Pancreas (tissue), 10 donors: ENCODE data around the gene GLIPR1L2. TPM values are rescaled to one million over a fixed set of nuclear protein-coding genes. Genes with fewer than 3 reads are reported as not detected.

Experiments
- ATAC-seq, 4 donors: fragments of 200-7000 bp; cut with Tn5 transposase; one replicate each; pipeline versions ENCODE4 v1.8.0 to v1.9.1; 2020; ENCODE audit warnings: mild to moderate bottlenecking in 4 of 4, moderate library complexity in 4 of 4
- DNase-seq, 6 donors: peaks; one replicate each; pipeline ENCODE4 v3.0.0-alpha.2; 2020
- FAIRE-seq: peaks from 2 replicates; lab custom pipeline; 2012; peaks lifted over from hg19 to GRCh38; lab: Jason Lieb, UNC
- H3K27ac ChIP-seq, 4 donors: fragments of 200-600 bp; sonication (generic); 1 replicate in 3 of 4; 2 replicates in 1 of 4; pipeline versions ENCODE4 v1.5.0 to v1.8.0; 2020
- H3K27me3 ChIP-seq, 4 donors: fragments of 200-600 bp; one replicate each; pipeline ENCODE4 v1.8.0; 2021
- H3K36me3 ChIP-seq, 3 donors: fragments of 200-600 bp; sonication (generic) in 1 of 3; one replicate each; pipeline versions ENCODE4 v1.5.0 to v1.8.0; 2020 to 2021
- H3K4me1 ChIP-seq, 3 donors: fragments of 200-600 bp; one replicate each; pipeline ENCODE4 v1.8.0; 2021
- H3K4me3 ChIP-seq, 4 donors: fragments of 200-600 bp; sonication (generic) in 2 of 4; one replicate each; pipeline versions ENCODE4 v1.5.0 to v1.8.0; 2020 to 2021
- H3K9me3 ChIP-seq, 4 donors: fragments of 200-600 bp; one replicate each; pipeline ENCODE4 v1.8.0; 2021
- WGBS, 2 donors: extraction: QIAGEN DNeasy Blood & Tissue Kit; methylation state at CpG; one replicate each; pipeline ENCODE4 v1.1.7; 2013; 5-methylcytosine and 5-hydroxymethylcytosine counted together
- intact Hi-C, 3 donors: fragments of 100-400 bp; cut with DNase I; formaldehyde crosslinking; loops; one replicate each; pipeline versions ENCODE4 v1.11.1 to v1.14.2; 2022
- polyA plus RNA-seq, 2 donors: library from polyadenylated mRNA; stranded (reverse); fragments of 200-250 nt; gene quantifications; one replicate each; pipeline ENCODE4 v1.2.3, GENCODE V29; 2013
- total RNA-seq, 6 donors: library from RNA; stranded (reverse); fragmentation: NEBNext Ultra II Directional in 4 of 6; extraction: Animal tissue kit (Norgen Biotek cat#: 25700) in 4 of 6; gene quantifications; one replicate each; pipeline versions ENCODE4 v1.2.1 to v1.2.4, GENCODE V29; 2021 to 2023
- TF ChIP-seq, protein P1 (sequence below), 4 donors: fragments of 200-600 bp; sonication (generic) in 3 of 4; IDR thresholded peaks; one replicate each; pipeline versions ENCODE4 v1.5.0 to v1.8.0; 2021; ENCODE audit warnings: antibody characterized with exemption in 4 of 4
- donor health status: healthy with polysubstance abuse.
- donor health status: DM: no; HTN: no; CAD: no; lungs with moderate emphysema.
- donor health status: DM: no; HTN: no; CAD: no.
- donor health status: control.
- donor health status: control.
- donor health status: Bipolar disorder and iron deficiency.
- donor health status: DM: yes; HTN: yes; CAD: no.
- donor health status: DM: no; HTN: no; CAD: no.
- donor health status: DM: no; HTN: no; CAD: no.
- donor health status: DM: yes; HTN: yes; CAD: no.

The GLIPR1L2 gene
- total and polyA plus RNA-seq, 8 donors = 0.33 to 1.2 (median 0.47) TPM; not detected in 1

DNA sequence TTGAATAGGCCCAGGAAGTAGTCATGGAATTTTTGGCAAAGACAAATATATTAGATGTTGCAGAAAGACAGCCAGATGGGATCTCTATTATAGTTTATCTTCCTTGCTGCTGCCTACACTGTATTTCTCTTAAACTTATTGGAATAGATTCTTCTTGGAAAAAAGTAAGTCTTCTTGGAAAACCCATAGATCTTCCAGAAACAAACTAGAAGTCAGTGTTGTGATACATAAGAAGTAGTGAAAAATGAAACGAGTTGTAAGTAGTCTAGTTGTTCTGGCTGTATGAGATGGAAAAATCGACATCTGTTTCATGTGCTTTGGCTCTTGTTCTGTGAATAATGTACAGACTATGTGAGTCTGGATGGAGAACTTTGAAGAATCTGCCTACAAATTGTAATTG, 29.0 kb downstream of the GLIPR1L2 start:
- intact Hi-C loops = no loop called here
- no peak overlapping the region for H3K4me3 ChIP-seq
- H3K27ac ChIP-seq = no peak overlapping the region
- TF ChIP-seq, protein P1, sequence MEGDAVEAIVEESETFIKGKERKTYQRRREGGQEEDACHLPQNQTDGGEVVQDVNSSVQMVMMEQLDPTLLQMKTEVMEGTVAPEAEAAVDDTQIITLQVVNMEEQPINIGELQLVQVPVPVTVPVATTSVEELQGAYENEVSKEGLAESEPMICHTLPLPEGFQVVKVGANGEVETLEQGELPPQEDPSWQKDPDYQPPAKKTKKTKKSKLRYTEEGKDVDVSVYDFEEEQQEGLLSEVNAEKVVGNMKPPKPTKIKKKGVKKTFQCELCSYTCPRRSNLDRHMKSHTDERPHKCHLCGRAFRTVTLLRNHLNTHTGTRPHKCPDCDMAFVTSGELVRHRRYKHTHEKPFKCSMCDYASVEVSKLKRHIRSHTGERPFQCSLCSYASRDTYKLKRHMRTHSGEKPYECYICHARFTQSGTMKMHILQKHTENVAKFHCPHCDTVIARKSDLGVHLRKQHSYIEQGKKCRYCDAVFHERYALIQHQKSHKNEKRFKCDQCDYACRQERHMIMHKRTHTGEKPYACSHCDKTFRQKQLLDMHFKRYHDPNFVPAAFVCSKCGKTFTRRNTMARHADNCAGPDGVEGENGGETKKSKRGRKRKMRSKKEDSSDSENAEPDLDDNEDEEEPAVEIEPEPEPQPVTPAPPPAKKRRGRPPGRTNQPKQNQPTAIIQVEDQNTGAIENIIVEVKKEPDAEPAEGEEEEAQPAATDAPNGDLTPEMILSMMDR (IDR thresholded peaks at IDR 0.05) = no peak
- no peak for FAIRE-seq
- DNase-seq = no peak
- H3K36me3 ChIP-seq = no peaks in the 10 kb centered on the region
- H3K4me1 ChIP-seq = no peaks in the 10 kb centered on the region
- H3K9me3 ChIP-seq = no peaks in the 10 kb centered on the region
- no peak for ATAC-seq
- no peaks in the 10 kb centered on the region for H3K27me3 ChIP-seq
- 60 to 79% methylated on average over 2 of the region's 2 CpGs for WGBS, 2 donors

- H3K36me3 ChIP-seq = no peaks in the 10 kb centered on the region
- intact Hi-C loops = no loop called here
- H3K4me1 ChIP-seq = no peaks in the 10 kb centered on the region
- TF ChIP-seq, protein P1 (IDR thresholded peaks at IDR 0.05) = no peak
- FAIRE-seq (no peak), ATAC-seq (no peak), DNase-seq (no peak)
- H3K9me3 ChIP-seq = no peaks in the 10 kb centered on the region
- H3K4me3 ChIP-seq = no peak overlapping the region
- no peak overlapping the region for H3K27ac ChIP-seq
- no peaks in the 10 kb centered on the region for H3K27me3 ChIP-seq
- 0 to 30% methylated on average over 1 of the region's 1 CpG for WGBS, 2 donors
Observed at GRCh38 chr12:75427491-75427890, 36.6 kb downstream of the GLIPR1L2 start.

DNA sequence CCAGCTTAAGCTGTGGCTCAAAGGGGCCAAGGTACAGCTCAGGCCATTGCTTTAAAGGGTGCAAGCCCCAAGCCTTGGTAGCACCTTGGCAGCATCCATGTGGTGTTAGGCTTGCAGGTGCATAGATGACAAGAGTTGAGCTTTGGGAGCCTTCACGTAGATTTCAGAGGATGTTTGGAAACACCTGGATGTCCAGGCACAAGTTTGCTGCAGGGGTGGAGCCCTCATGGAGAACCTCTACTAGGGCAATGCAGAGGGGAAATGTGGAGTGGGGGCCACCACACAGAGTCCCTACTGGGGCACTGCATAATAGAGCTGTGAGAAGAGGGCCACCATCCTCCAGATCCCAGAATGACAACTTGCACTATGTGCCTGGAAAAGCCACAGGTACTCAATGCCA, 37.9 kb downstream of the GLIPR1L2 start:
- H3K9me3 ChIP-seq = no peaks in the 10 kb centered on the region
- H3K27ac ChIP-seq = no peak overlapping the region
- no peaks in the 10 kb centered on the region for H3K36me3 ChIP-seq
- intact Hi-C loops = no loop called here
- 63 to 78% methylated on average over 1 of the region's 1 CpG for WGBS, 2 donors
- H3K4me1 ChIP-seq = no peaks in the 10 kb centered on the region
- FAIRE-seq (no peak), ATAC-seq (no peak), DNase-seq (no peak)
- H3K4me3 ChIP-seq = no peak overlapping the region
- TF ChIP-seq, protein P1 (IDR thresholded peaks at IDR 0.05) = no peak
- no peaks in the 10 kb centered on the region for H3K27me3 ChIP-seq

GRCh38 chr12:75432924-75433323, 42.0 kb downstream of the GLIPR1L2 start:
- DNase-seq (no peak), ATAC-seq (no peak), FAIRE-seq (no peak)
- intact Hi-C loops = no loop called here
- TF ChIP-seq, protein P1 (IDR thresholded peaks at IDR 0.05) = no peak
- H3K9me3 ChIP-seq = no peaks in the 10 kb centered on the region
- WGBS, 2 donors = 67 to 92% methylated on average over 1 of the region's 1 CpG
- H3K4me3 ChIP-seq = no peak overlapping the region
- no peaks in the 10 kb centered on the region for H3K4me1 ChIP-seq
- no peak overlapping the region for H3K27ac ChIP-seq
- no peaks in the 10 kb centered on the region for H3K36me3 ChIP-seq
- no peaks in the 10 kb centered on the region for H3K27me3 ChIP-seq

DNA sequence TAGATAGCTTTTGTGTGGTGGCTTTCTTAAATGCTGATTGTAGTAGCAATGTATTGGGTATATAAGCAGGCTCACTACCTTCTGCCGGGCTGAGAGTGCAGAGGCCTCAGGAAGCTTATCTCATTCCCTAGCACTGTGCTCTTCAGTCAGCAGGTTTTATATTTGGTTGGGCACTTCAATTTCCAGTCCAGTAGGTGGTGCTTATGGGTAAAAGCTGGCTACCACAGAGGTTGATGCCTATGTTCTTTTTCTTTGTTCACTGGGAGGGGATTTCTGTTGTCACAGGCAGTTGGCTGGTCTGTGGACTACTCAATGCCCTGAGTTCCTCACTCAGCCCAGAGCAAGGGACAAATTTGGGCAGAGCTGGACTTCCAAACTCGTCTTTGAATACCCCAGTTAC, 46.7 kb downstream of the GLIPR1L2 start:
- Histone ChIP-seq H3K27me3 (no peaks in the 10 kb centered on the region), H3K36me3 (no peaks in the 10 kb centered on the region), H3K4me3 (no peak overlapping the region), H3K27ac (no peak overlapping the region), H3K4me1 (no peaks in the 10 kb centered on the region), H3K9me3 (no peaks in the 10 kb centered on the region)
- ATAC-seq (peak in 2 of 4 donors; percentile 28 to 54), DNase-seq (no peak), FAIRE-seq (no peak)
- WGBS, 2 donors = 57 to 65% methylated on average over 2 of the region's 2 CpGs
- intact Hi-C loops = no loop called here
- TF ChIP-seq, protein P1 (IDR thresholded peaks at IDR 0.05) = no peak
